Activated CD8-positive, alpha-beta memory T cell treated with anti-CD3 and anti-CD28 coated beads, Interleukin-2, amount 10 ng/mL, durations not matched to agents 7 days and 5 days (primary cell): ENCODE results near the gene C22orf31. TPM values are rescaled to one million over a fixed set of nuclear protein-coding genes. Genes with fewer than 3 reads are reported as not detected.

Experiments used
- total RNA-seq, 2 experiments: library from RNA; stranded (reverse); gene quantifications; one replicate each; pipeline ENCODE4 v1.2.3, GENCODE V29; 2021

C22orf31 gene
- total RNA-seq, 2 experiments from 2014 or later = not detected

Other genes starting within 250 kb of the C22orf31 start
- gene ZNRF3, start 178.3 kb downstream of the C22orf31 start, total RNA-seq = under 1 TPM; 0.26 to 0.79 TPM
- under 1 TPM; 0.09 to 0.47 TPM for gene KREMEN1, start 11.2 kb upstream of the C22orf31 start, total RNA-seq
- under 1 TPM in 1 of 2 experiments, not detected in 1; 0.61 TPM for gene EMID1, start 144.1 kb upstream of the C22orf31 start, total RNA-seq
- 10 to 100 TPM; 40.5 to 44.7 TPM for gene RHBDD3, start 206.2 kb upstream of the C22orf31 start, total RNA-seq
- 100 to 1,000 TPM; 336 to 408 TPM for gene EWSR1, start 206.4 kb upstream of the C22orf31 start, total RNA-seq
- gene GAS2L1, start 244.8 kb upstream of the C22orf31 start, total RNA-seq = 10 to 100 TPM; 12.0 to 16.9 TPM